Limb (tissue), 2 donors: Measurements from ENCODE around the gene VMAC.

Experiments used
- DNase-seq, 2 donors: peaks; one replicate each; pipeline ENCODE4 v3.0.0-alpha.2; 2016; ENCODE audit errors: extremely low spot score in 2 of 2

The VMAC gene

DNA sequence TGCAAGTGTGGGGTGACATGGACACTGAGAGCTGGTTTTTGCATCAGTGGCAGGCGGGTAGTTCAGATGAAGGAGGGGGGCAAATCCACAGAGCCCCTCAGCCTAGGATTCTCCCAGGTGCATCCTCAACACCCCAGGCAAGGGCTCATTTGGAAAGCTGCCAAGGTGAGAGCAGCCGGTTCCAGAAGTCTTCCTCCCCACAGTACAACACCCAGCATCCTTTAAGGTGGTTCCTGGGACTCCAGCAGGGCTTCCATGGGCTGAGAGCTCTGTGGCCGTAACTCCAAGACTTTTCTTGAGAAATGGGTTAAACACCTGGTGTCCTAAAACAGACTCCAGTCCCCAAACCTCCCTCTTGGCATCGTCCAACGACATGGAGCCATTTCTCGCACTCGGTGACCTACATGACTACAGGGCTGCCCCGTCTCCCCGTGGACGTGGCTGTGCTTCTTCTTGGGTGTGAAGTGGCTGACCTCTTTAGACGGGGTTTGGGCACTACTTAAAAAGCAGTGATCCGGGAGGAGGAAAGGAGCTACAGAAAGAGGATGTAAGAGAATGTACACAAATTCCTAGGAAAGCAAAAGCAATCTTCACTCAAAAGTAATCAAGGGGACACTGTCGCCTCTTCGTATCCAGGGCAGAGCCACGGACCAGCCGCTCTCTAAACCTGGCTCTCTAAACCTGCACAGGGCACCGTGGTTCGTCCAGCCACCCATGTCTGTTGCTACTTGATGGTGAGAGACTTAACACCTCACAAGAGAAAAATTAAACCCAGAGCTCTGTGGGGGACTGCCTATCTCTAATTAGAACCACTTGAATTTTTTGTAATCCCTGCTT lies 47.7 kb downstream of the VMAC start:
- no peak for DNase-seq

DNA sequence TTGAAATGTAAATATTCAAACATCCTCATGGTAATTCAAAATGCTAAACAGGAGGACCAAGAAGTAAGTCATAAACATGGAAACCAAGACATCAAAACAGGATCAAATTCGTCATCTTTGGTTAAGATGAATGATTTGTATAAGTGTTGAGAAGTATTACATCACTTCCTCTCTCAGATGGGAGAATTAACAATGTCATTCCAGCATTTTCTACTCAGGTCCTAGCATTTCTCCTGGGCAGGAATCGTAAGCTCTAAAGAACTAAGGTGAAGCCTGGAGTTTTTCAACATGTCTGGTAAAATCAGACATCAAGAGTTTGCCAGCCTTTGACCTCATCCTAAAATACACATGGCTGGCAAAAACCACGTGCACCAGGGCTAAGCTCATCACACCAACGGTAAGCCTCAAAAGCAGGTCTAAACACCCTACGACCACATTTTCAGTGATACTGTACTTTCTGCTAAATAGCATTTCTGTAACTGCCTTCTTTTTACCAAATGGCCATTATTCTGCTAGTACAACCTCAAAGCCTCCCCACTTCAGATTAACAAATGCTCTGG lies 48.4 kb downstream of the VMAC start:
- DNase-seq: no peak

DNA sequence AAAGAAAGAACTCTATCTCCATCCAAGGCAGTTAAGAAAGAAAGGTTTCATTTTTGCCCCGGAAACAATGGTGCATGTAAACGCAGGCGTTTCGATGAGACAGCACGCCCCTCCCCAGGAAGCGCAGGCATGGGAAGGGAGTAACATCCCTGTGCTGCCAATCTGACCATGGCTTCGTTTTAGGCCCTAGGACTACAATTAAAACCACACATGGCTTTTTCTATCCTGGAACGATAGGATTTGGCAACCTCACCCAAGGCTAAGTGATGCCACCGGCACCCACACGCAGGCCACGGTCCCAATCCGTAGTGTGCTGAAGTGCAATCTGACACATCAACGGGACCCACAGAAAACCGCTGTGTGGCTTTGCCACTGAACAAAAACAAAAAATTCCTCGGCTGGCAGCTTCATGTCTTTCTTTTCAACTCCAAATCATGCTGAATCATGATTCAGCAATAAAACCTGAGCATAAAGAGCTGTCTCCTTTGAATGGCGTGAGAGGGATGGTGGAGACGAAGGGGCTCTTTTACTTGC lies 49.1 kb downstream of the VMAC start:
- DNase-seq: no peak

DNA sequence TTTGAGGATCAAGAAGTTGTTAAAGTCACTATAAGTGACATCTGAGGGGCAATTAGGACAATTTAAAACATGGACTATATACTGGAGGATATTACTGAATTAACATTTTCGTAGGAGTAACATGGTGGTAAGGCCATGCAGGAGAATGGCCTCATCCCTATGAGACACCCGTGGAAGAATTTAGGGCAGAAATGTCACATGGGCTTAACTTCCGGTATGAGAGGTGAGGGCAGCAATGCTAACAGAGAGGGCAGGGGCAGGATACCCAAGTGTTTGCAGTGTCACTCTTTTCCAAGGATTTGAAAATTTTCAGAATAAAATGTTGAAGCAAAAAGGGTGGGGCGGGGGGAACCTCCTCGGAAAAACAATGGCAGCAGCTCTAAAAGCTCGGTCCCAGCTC lies 49.6 kb downstream of the VMAC start:
- DNase-seq: no peak

DNA sequence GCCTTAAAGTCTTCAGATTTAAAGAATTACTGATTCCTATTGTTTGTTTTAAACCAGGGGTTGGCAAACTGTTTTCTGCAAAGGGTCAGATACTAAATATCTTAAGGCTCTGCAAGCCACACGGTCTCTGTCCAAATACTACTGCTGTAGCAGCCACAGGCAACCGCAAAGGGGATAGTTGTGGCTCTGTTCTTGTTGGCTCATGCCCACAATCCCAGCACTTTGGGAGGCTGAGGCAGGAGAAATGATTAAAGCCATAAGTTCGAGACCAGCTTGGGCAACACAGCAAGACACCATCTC lies 50.9 kb downstream of the VMAC start:
- no peak for DNase-seq

DNA sequence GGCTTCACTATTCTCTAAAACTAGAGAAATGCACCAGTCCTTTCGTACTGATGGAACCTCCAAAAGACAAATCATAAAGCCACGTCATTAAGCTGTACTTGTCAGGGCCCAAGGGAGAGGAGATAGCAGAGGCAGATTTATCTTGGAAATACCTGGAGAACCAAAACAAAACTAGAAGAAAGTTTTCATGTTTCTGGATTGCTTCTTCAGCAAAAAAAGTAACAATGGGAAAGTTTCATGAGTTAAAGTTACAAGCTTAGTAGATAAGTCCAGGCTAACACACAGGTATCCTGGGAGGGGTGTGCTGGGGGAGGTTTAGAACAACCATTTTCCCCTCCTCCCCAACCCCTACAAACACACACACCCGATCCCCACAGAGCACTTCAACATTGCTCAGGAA lies 51.7 kb downstream of the VMAC start:
- DNase-seq: no peak

DNA sequence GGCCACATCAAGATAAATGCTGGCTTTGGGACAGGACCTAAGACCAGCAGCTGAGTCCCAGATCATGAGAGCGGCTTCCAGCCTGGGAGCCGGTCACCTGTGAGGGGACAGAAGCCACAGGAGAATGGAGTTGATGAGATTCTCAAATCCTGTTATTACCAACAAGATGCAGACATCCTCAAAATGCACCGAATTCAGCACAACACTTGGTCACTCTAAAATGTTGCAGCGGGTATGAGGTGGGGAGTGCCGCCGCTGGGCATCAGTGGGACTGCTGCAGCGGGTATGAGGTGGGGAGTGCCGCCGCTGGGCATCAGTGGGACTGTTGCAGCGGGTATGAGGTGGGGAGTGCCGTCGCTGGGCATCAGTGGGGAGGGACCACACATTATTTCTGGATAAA lies 52.1 kb downstream of the VMAC start:
- DNase-seq: no peak

DNA sequence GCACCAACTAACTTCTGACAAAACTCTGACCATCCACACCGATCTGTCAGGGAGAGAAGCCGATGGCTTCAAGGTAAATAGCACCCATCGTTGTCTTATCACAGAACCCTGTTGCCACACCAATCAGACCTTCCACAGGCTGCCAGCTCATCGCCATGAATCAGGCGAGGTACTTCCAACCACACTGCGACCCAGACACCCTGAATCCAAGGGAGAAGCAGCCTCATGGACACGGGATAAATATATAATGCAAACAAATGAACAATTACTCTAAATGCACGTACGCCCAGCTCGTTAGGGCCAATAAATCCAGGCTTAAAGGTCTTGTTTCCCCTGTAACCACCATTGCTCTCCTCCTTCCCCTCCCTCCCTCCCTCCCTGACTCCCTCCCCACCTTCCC lies 52.5 kb downstream of the VMAC start:
- no peak for DNase-seq

DNA sequence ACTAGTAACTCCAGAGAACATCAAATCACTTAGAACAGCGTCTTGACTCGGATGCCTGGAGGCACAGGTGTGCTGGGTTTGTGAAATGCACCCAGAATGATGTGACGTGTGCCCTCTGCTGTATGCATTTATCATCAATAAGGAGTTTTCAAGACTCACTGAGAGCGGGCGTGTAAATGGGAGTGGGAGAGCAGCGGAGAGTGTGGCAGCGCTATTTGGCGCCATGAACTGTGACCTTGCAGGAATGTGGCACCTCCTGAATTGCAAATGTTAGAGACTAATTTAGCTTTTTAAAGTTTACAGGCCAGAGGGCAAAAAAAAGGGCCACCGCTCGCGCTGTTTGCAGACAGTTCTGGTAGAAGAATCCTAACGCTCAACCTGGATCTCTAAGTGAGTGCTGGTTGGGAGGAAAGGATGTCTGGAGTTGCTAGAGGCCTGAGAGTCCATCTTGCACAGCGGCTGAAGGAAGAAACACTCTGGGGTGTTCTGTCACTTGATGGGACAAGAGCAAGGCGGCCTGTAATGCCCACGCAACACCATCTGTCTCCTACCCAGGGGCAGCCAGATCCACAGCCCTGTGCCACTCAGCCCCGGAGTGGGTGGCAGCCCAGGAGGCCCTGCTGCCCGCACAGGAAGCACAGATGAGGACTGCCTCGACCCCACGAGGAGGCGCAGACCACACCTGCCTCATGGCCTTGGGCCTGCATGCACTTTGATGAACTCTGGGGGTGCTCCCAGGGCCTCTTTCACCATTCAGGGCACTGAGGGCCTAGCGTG lies 53.6 kb downstream of the VMAC start:
- no peak for DNase-seq

DNA sequence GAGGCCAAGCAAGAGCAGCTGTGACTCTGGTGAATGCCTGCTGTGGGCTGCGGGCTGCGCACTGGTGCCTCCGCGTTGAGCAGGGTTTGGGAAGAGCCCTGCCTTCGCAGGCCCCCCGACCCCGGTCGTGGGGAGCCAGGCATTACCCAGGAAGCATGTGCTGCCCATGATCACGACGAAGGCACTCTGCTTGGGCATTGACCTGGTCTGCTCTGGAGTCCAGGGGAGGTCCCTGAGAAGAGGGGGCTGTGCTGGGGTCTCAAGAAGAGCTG lies 54.1 kb downstream of the VMAC start:
- no peak for DNase-seq

DNA sequence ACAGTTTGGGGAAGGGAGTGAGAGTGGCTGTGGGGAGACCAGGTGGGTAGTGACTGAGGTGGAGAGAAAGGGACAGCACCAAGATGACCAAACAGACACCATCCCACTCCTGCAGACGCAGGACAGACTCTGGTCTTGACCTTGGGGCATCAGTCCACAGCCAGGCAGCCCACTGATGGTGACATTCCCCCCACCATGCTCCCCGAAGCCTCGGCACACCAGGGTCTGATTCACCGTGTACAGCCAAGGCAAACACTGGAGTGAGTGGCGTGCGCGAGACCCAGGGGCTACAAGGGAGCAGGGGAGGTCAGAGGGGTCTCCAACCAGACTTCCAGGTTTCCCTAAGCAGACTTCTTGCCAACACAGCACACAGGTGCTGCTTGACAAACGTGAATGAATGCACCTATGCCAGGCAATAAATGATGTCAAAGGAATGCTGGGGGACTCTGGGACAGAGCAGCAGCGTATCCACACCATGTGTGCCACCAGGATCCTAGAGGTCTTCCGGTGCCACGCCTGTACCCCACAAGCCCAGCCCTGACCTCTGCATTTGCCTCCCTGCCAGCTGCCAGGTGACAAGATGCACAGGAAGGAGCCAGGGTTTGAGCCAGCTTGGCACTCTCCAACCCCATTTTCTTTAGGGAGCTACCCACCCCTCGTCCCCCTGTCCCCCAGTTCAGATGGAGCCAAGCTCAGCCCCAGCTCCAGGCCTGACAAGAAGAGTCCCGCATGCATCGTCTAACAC lies 54.8 kb downstream of the VMAC start:
- DNase-seq: no peak
